ENCODE results near the gene TRA2A.
A peak's percentile ranks its signal among the peaks of the same experiment; 100 is the strongest.
"Not testable (repeated sequence)": the region's sequence is repeated elsewhere in the genome, so short reads cannot be mapped to it uniquely, and the experiment has no call there.

TRA2A gene

GRCh38 chr7:23531050-23531793 lies 559 bp downstream of the TRA2A start:
- DNase-seq (ENCODE audit: low read depth), result peak; percentile 77
- peak overlapping the region; percentile 81 for H3K4me3 ChIP-seq (ENCODE audit: low read depth, low read length)
- no peak for TF ChIP-seq CTCF (IDR thresholded peaks at IDR 0.05; ENCODE audit: insufficient read depth, low read depth, low read length, missing control alignments)

- peak overlapping the region; percentile 81 for H3K4me3 ChIP-seq (ENCODE audit: low read depth, low read length)
- DNase-seq (ENCODE audit: low read depth), result peak; percentile 73
- peak; percentile 15 for TF ChIP-seq CTCF (IDR thresholded peaks at IDR 0.05; ENCODE audit: insufficient read depth, low read depth, low read length, missing control alignments)
These were observed 1.4 kb downstream of the TRA2A start for GRCh38 chr7:23530405-23530804.

- no peak for TF ChIP-seq CTCF (IDR thresholded peaks at IDR 0.05; ENCODE audit: insufficient read depth, low read depth, low read length, missing control alignments)
- peak overlapping the region; percentile 81 for H3K4me3 ChIP-seq (ENCODE audit: low read depth, low read length)
- DNase-seq (ENCODE audit: low read depth), result no peak
These were observed 2.4 kb downstream of the TRA2A start for GRCh38 chr7:23529262-23529859.

- not testable (repeated sequence) for DNase-seq (ENCODE audit: low read depth); H3K4me3 ChIP-seq (ENCODE audit: low read depth, low read length)
These were observed 6.2 kb downstream of the TRA2A start for GRCh38 chr7:23525611-23526010.

- no peak for DNase-seq (ENCODE audit: low read depth)
- no peak for TF ChIP-seq CTCF (IDR thresholded peaks at IDR 0.05; ENCODE audit: insufficient read depth, low read depth, low read length, missing control alignments)
- no peak overlapping the region for H3K4me3 ChIP-seq (ENCODE audit: low read depth, low read length)
These were observed 7.3 kb downstream of the TRA2A start for GRCh38 chr7:23524473-23524872.

- H3K4me3 ChIP-seq (ENCODE audit: low read depth, low read length), result no peak overlapping the region
- no peak for TF ChIP-seq CTCF (IDR thresholded peaks at IDR 0.05; ENCODE audit: insufficient read depth, low read depth, low read length, missing control alignments)
- DNase-seq (ENCODE audit: low read depth), result peak; percentile 39
These were observed 8.2 kb downstream of the TRA2A start for GRCh38 chr7:23523486-23524075.

GRCh38 chr7:23520582-23520981 lies 11.2 kb downstream of the TRA2A start:
- DNase-seq (ENCODE audit: low read depth), result no peak
- no peak for TF ChIP-seq CTCF (IDR thresholded peaks at IDR 0.05; ENCODE audit: insufficient read depth, low read depth, low read length, missing control alignments)
- no peak overlapping the region for H3K4me3 ChIP-seq (ENCODE audit: low read depth, low read length)

Data from GM12865 (cell line).